NCI-H1436 treated with DMSO at 0.1 percent for 48 hours (cell line): ENCODE data around the gene DPYD.

Experiments used
- DNase-seq: peaks from one replicate; lab custom pipeline; 2025; lab: John Stamatoyannopoulos, UW

The DPYD gene

DNA sequence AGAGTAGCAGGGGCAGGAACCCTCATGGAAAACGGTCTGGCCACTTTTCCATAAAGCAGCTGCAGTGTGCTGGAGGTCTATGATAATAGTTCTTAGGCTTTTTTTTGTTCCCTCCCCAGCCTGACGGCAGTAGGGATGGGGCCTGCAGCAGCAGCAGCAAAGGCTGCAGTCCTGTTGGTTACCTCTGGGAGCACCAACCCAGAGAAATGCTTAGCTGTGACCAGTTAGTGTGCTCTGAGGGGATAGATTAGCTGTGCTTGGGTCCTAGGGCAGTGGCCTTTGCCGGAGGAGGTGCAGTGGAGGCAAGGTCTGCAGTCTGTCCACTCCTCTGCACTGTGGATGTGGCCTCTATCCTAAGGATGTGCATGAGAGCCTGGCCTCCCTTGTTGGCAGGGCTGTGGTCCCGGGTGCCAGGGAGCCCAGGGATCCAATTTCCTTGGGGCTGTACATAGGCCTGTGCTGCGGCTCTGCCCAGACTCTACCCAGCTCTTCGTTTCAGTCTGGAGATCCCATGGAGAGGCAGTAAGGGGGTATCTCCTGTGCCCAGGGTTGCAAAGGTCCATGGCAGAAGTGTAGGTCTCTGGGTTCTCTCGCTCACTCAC, 876.6 kb downstream of the DPYD start:
- DNase-seq: no peak

DNA sequence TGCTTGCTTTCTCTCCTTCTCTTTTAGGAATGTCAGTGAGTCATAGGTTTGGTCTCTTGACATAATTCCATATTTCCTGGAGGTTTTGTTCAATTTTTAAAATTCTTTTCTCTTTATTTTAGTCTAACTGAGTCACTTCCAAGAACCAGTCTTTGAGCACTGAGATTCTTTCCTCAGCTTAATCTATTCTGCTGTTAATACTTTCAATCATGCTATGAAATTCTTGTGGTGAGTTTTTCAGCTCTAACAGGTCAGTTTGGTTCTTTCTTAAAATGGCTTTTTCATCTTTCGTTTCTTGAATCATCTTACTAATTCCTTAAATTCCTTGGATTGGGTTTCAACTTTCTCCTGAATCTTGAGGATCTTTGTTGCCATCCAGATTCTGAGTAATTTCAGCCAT, 878.3 kb downstream of the DPYD start:
- no peak for DNase-seq

DNA sequence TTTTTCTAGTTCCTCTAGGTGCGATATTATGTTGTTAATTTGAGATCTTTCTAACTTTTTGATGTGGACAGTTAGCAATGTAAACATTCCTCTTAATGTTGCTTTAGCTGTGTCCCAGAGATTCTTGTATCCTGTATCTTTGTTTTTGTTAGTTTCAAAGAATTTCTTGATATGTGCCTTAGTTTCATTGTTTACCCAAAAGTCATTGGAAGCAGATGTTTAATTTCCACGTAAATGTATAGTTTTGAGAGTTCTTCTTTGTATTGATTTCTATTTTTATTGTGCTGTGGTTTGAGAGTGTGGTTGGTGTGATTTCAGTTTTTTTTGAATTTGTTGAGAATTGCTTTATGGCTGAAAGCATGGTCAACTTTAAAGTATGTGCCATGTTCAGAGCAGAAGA, 879.8 kb downstream of the DPYD start:
- DNase-seq: no peak

- no peak for DNase-seq
Measured at GRCh38 chr1:97038410-97038809, 882.4 kb downstream of the DPYD start.

- DNase-seq: no peak
Measured at GRCh38 chr1:97034651-97035050, 886.2 kb downstream of the DPYD start.

DNA sequence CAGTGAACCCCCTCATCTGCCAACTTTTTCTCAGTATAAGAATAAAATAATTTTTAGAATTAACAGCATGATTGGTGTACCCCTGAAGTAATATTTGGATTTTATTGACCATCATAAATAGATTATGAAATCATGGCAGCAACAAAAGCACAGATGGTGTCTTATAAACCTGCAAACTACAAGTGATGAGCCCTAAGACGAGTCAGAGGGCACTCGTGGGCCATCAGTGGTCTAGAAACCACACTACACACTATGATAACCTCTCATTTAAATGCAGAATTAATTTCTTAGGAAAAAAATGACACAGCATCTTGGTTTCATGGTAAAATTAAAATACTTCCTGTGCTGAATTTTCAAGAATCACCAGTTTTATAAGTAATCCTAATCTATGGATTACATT, 886.9 kb downstream of the DPYD start:
- no peak for DNase-seq
